HCT116 (cell line): Measurements from ENCODE around the gene RHNO1. TPM values are rescaled to one million over a fixed set of nuclear protein-coding genes. Genes with fewer than 3 reads are reported as not detected.
A peak's percentile ranks its signal among the peaks of the same experiment; 100 is the strongest.

Experiments used
- ATAC-seq: fragments of 200-7000 bp; cut with Tn5 transposase; 2 replicates; pipeline ENCODE4 v1.9.1; 2020; ENCODE audit warnings: mild to moderate bottlenecking, moderate library complexity
- BruUV-seq: library from RNA; stranded (reverse); fragments of 400-500 nt; replicated peaks from 2 replicates; lab custom pipeline; 2021; lab: Mats Ljungman, UMichigan
- CTCF ChIA-PET: fragments of 300-600 bp; sonication (Branson Sonifier 250); formaldehyde crosslinking; loops from one replicate; lab custom pipeline; 2021; ENCODE audit warnings: antibody characterized with exemption; lab: Charles Lee
- POLR2A ChIA-PET: fragments of 300-600, 350-600 bp; sonication (Branson Sonifier 250); formaldehyde crosslinking; loops from one replicate; lab custom pipeline; 2021; ENCODE audit warnings: antibody characterized with exemption; lab: Charles Lee
- RAD21 ChIA-PET, 2 experiments: fragments of 300-600 bp; sonication (Branson Sonifier 250); formaldehyde crosslinking; loops; one replicate each; lab custom pipeline; 2023; ENCODE audit warnings: low total read pairs in 2 of 2; ENCODE audit not compliant: uncharacterized antibody in 2 of 2, unreplicated experiment in 2 of 2, low non-redundant PET in 1 of 2; lab: Charles Lee
- DNase-seq: peaks from one replicate; pipeline ENCODE4 v3.0.0-alpha.2; 2010; ENCODE audit warnings: low read depth, low spot score
- H2AFZ ChIP-seq: fragments of 200-600 bp; shearing (Covaris generic), sonication (generic); 2 replicates; pipeline ENCODE4 v1.6.1; 2017; ENCODE audit warnings: low read depth, mixed run types, mixed read lengths, antibody characterized with exemption, low read length; ENCODE audit not compliant: poor library complexity, severe bottlenecking
- H3K27ac ChIP-seq: 2 replicates; pipeline ENCODE4 v1.5.1; 2012; ENCODE audit warnings: low read depth, low read length
- H3K27me3 ChIP-seq: fragments of 200-600 bp; sonication (generic); 2 replicates; pipeline ENCODE4 v1.6.1; 2016; ENCODE audit warnings: mixed run types, low read length, mixed read lengths; ENCODE audit not compliant: insufficient read depth
- H3K36me3 ChIP-seq, 2 experiments: fragments of 200-500 bp in 1 of 2; fragments of 200-600 bp in 1 of 2; sonication (Bioruptor generic) in 1 of 2; sonication (generic) in 1 of 2; 2 replicates each; pipeline versions ENCODE4 v1.5.1 to v1.6.1; 2014 to 2016; ENCODE audit warnings: low read length in 2 of 2, inconsistent platforms in 1 of 2, mixed read lengths in 1 of 2, mixed run types in 1 of 2; ENCODE audit not compliant: insufficient read depth in 2 of 2, control insufficient read depth in 1 of 2
- H3K4me1 ChIP-seq, 2 experiments: fragments of 200-600 bp in 1 of 2; sonication (generic) in 1 of 2; 2 replicates each; pipeline versions ENCODE4 v1.5.1 to v1.6.1; 2012 to 2017; ENCODE audit warnings: low read length in 2 of 2, inconsistent platforms in 1 of 2, mild to moderate bottlenecking in 1 of 2, mixed read lengths in 1 of 2, mixed run types in 1 of 2, moderate library complexity in 1 of 2; ENCODE audit not compliant: insufficient read depth in 2 of 2, control insufficient read depth in 1 of 2
- H3K4me2 ChIP-seq: fragments of 200-600 bp; sonication (generic); 2 replicates; pipeline ENCODE4 v1.6.1; 2017; ENCODE audit warnings: mixed run types, low read length, mixed read lengths
- H3K4me3 ChIP-seq, 2 experiments: fragments of 200-600 bp in 1 of 2; sonication (generic) in 1 of 2; replicated peaks in 1 of 2; 2 replicates each; pipeline ENCODE4 v1.5.1; 2011 to 2016; ENCODE audit warnings: low read length in 2 of 2, control low read depth in 1 of 2, low read depth in 1 of 2, mild to moderate bottlenecking in 1 of 2, mixed read lengths in 1 of 2, mixed run types in 1 of 2
- H3K79me2 ChIP-seq: fragments of 200-600 bp; sonication (generic); 2 replicates; pipeline ENCODE4 v1.6.1; 2017; ENCODE audit warnings: mild to moderate bottlenecking, mixed run types, low read length, moderate library complexity, mixed read lengths; ENCODE audit not compliant: insufficient read depth
- H3K9ac ChIP-seq: fragments of 200-600 bp; sonication (generic); 2 replicates; pipeline ENCODE4 v1.6.1; 2016; ENCODE audit warnings: low read length, mixed read lengths
- H3K9me2 ChIP-seq: fragments of 200-600 bp; sonication (generic), shearing (Covaris generic); 2 replicates; pipeline ENCODE4 v1.6.1; 2017; ENCODE audit warnings: mixed run types, mild to moderate bottlenecking, moderate library complexity; ENCODE audit not compliant: insufficient read depth
- H3K9me3 ChIP-seq, 2 experiments: fragments of 200-500 bp in 1 of 2; fragments of 200-600 bp in 1 of 2; sonication (Bioruptor generic) in 1 of 2; sonication (generic) in 1 of 2; 2 replicates each; pipeline ENCODE4 v1.6.1; 2014 to 2017; ENCODE audit warnings: low read length in 2 of 2, mixed read lengths in 2 of 2, inconsistent platforms in 1 of 2, low read depth in 1 of 2, mild to moderate bottlenecking in 1 of 2, mixed run types in 1 of 2, moderate library complexity in 1 of 2; ENCODE audit not compliant: control insufficient read depth in 1 of 2, insufficient read depth in 1 of 2
- H4K20me1 ChIP-seq: fragments of 200-600 bp; sonication (generic), shearing (Covaris generic); 2 replicates; pipeline ENCODE4 v1.6.1; 2017; ENCODE audit warnings: mixed run types, mild to moderate bottlenecking, moderate library complexity; ENCODE audit not compliant: insufficient read depth
- CTCF ChIP-seq, 3 experiments: fragments of 200-600 bp in 1 of 3; sonication (generic) in 1 of 3; IDR thresholded peaks in 2 of 3; conservative IDR thresholded peaks in 1 of 3; 2 replicates each; pipeline ENCODE4 v1.5.1; 2012 to 2017; ENCODE audit warnings: low read depth in 2 of 3, low read length in 2 of 3, antibody characterized with exemption in 1 of 3, borderline replicate concordance in 1 of 3, control low read depth in 1 of 3, mild to moderate bottlenecking in 1 of 3, mixed read lengths in 1 of 3, mixed run types in 1 of 3, moderate library complexity in 1 of 3; ENCODE audit not compliant: insufficient read depth in 1 of 3
- ELF1 ChIP-seq: IDR thresholded peaks from 2 replicates; pipeline ENCODE4 v1.6.1; 2012; ENCODE audit warnings: low read depth, borderline replicate concordance
- EZH2 ChIP-seq: fragments of 200-600 bp; sonication (generic); IDR thresholded peaks from 2 replicates; pipeline ENCODE4 v1.6.1; 2017; ENCODE audit warnings: antibody characterized with exemption, mixed run types
- FOSL1 ChIP-seq: IDR thresholded peaks from 2 replicates; pipeline ENCODE4 v1.6.1; 2012; ENCODE audit warnings: low read depth
- JUND ChIP-seq: IDR thresholded peaks from 2 replicates; pipeline ENCODE4 v1.6.1; 2012
- POLR2A ChIP-seq: IDR thresholded peaks from 2 replicates; pipeline ENCODE4 v1.7.0; 2011; ENCODE audit warnings: borderline replicate concordance; ENCODE audit not compliant: insufficient read depth, insufficient read length; ENCODE audit errors: extremely low read depth
- SRF ChIP-seq: IDR thresholded peaks from 2 replicates; pipeline ENCODE4 v1.6.1; 2012; ENCODE audit warnings: low read depth
- TCF7L2 ChIP-seq: IDR thresholded peaks from 2 replicates; pipeline ENCODE4 v1.7.0; 2011; ENCODE audit warnings: borderline replicate concordance, inconsistent platforms; ENCODE audit not compliant: insufficient read depth, insufficient read length; ENCODE audit errors: extremely low read depth
- ZNF274 ChIP-seq: fragments of 200-500 bp; sonication (Bioruptor generic); IDR thresholded peaks from 2 replicates; pipeline ENCODE4 v1.6.1; 2014; ENCODE audit warnings: mild to moderate bottlenecking, low read depth, low read length, inconsistent platforms
- intact Hi-C: fragments of 100-400 bp; cut with micrococcal nuclease; formaldehyde crosslinking; loops from 2 replicates; pipeline ENCODE4 v1.10.0; 2022
- total RNA-seq: library from RNA; stranded (reverse); gene quantifications from one replicate; pipeline ENCODE4 v1.2.1, GENCODE V29; 2021; ENCODE audit not compliant: unreplicated experiment

RHNO1 gene
- total RNA-seq, 1 experiment from 2014 or later: 29.7 TPM

GRCh38 chr12:2892246-2892645 lies 15.2 kb downstream of the RHNO1 start:
- H3K9me3 ChIP-seq: no peaks in the 10 kb centered on the region
- H3K36me3 ChIP-seq: peaks cover 0 to 6% of the 10 kb centered on the region in 2 experiments; a peak in 2 of 4 replicates
- H3K27me3 ChIP-seq: no peaks in the 10 kb centered on the region
- H3K9me2 ChIP-seq: no peaks in the 10 kb centered on the region
- no TSS peak for BruUV-seq
- no peak overlapping the region; a peak in 1 of 4 replicates for H3K4me3 ChIP-seq
- H3K4me1 ChIP-seq: peaks cover 20 to 30% of the 10 kb centered on the region in 2 experiments
- H3K9ac ChIP-seq: no peak overlapping the region
- ChIA-PET RAD21 (no interaction called here), POLR2A (no interaction called here), CTCF (interaction anchor here (1.9 kb wide), 1 partner anchor 52 kb away, joined by 5 read pairs; no protein-coding TSS in a partner anchor)
- H2AFZ ChIP-seq: no peak overlapping the region
- DNase-seq: no peak
- no peak overlapping the region for H3K27ac ChIP-seq
- no peaks in the 10 kb centered on the region for H4K20me1 ChIP-seq
- H3K4me2 ChIP-seq: peak overlapping the region; percentile 95
- no peak for TF ChIP-seq EZH2
- TF ChIP-seq TCF7L2: no peak
- no peak for TF ChIP-seq JUND
- no peak for TF ChIP-seq ELF1
- ATAC-seq: no peak
- intact Hi-C loops: no loop called here
- peaks cover 43% of the 10 kb centered on the region for H3K79me2 ChIP-seq

GRCh38 chr12:2893007-2893406 lies 16.0 kb downstream of the RHNO1 start:
- Histone ChIP-seq H3K36me3 (peaks cover 0 to 3% of the 10 kb centered on the region in 2 experiments; a peak in 1 of 4 replicates), H3K27me3 (no peaks in the 10 kb centered on the region), H3K79me2 (peaks cover 46% of the 10 kb centered on the region), H4K20me1 (no peaks in the 10 kb centered on the region), H3K4me1 (peaks cover 20 to 30% of the 10 kb centered on the region in 2 experiments), H3K9ac (no peak overlapping the region), H3K9me3 (no peaks in the 10 kb centered on the region), H3K4me2 (peak overlapping the region; percentile 48; the same call in 1 of the 2 replicates), H3K9me2 (no peaks in the 10 kb centered on the region), H2AFZ (no peak overlapping the region), H3K4me3 (no peak overlapping the region), H3K27ac (no peak overlapping the region)
- CTCF ChIA-PET: interaction anchor here (1.9 kb wide), 1 partner anchor 51 kb away, joined by 5 read pairs; no protein-coding TSS in a partner anchor
- no peak for TF ChIP-seq CTCF (IDR thresholded peaks at IDR 0.05 in 2 of 3, conservative IDR thresholded peaks at IDR 0.05 in 1 of 3; ENCODE audit: borderline replicate concordance in 1 of 3, insufficient read depth in 1 of 3, low read depth in 2 of 3, low read length in 2 of 3)
- no peak for TF ChIP-seq POLR2A
- no peak for TF ChIP-seq ZNF274
- TF ChIP-seq TCF7L2: peak; percentile 83
- no peak for TF ChIP-seq SRF
- peak; percentile 35; the same call in 1 of the 2 replicates for TF ChIP-seq JUND
- peak; percentile 47; the same call in 1 of the 2 replicates for TF ChIP-seq FOSL1
- DNase-seq: no peak
- ATAC-seq: no peak
- POLR2A ChIA-PET: no interaction called here
- no TSS peak for BruUV-seq
- intact Hi-C loops: no loop called here
- RAD21 ChIA-PET: no interaction called here
